Measurements from ENCODE around the gene PHF12. TPM values are rescaled to one million over a fixed set of nuclear protein-coding genes. Genes with fewer than 3 reads are reported as not detected.

Gene PHF12
- total RNA-seq, 1 experiment from 2014 or later, result 36.0 TPM

- ChIA-PET POLR2A (ENCODE audit: unreplicated experiment) (interaction anchor here (0.5 to 1.4 kb wide), 12 partner anchors 52 to 688 kb away, joined by 3 to 35 read pairs (median 5); partner anchors contain the start of genes NEK8, NUFIP2 and RPL23A), CTCF (interaction anchor here (0.6 to 1.1 kb wide), 3 partner anchors 15 to 187 kb away, joined by 3 to 15 read pairs (median 3); no protein-coding TSS in a partner anchor)
- H3K9me3 ChIP-seq (ENCODE audit: insufficient read depth, low read depth), result no peaks in the 10 kb centered on the region
- H3K36me3 ChIP-seq (ENCODE audit: low read depth), result peaks cover 27% of the 10 kb centered on the region
- peak overlapping the region; percentile 99 for H3K4me2 ChIP-seq
- H3K4me1 ChIP-seq (replicated peaks; ENCODE audit: insufficient read depth), result peaks cover 27% of the 10 kb centered on the region
- peaks cover 54% of the 10 kb centered on the region for H3K79me2 ChIP-seq (ENCODE audit: low read depth)
- TF ChIP-seq EZH2 (IDR thresholded peaks at IDR 0.05; ENCODE audit: low read depth), result no peak
- TF ChIP-seq CTCF (conservative IDR thresholded peaks at IDR 0.05), result no peak
- H3K27ac ChIP-seq, result peak overlapping the region; percentile 31
- H3K4me3 ChIP-seq, result peak overlapping the region; percentile 97
- no peak for DNase-seq
- H4K20me1 ChIP-seq (ENCODE audit: insufficient read depth), result peaks cover 29% of the 10 kb centered on the region
- no peaks in the 10 kb centered on the region for H3K27me3 ChIP-seq (ENCODE audit: insufficient read depth, low read depth)
- H3F3A ChIP-seq (ENCODE audit: insufficient read depth, low read depth), result peaks cover 39% of the 10 kb centered on the region
- 0 out of 2 replicates have a peak overlapping the region, but pooled peaks have one; percentile 7 for H2AFZ ChIP-seq
- no TSS peak for BruUV-seq (replicated peaks)
- intact Hi-C loops (cut with micrococcal nuclease; ENCODE audit: unreplicated experiment), result loop anchor here (2.0 to 5.0 kb wide), 4 partner anchors 156 to 616 kb away; partner anchors contain the start of genes ABHD15, RPL23A and TP53I13
- H3K9me2 ChIP-seq (ENCODE audit: insufficient read depth), result no peaks in the 10 kb centered on the region
Observed at GRCh38 chr17:28950752-28951427, 428 bp downstream of the PHF12 start.

- H3K27ac ChIP-seq, result peak overlapping the region; percentile 31
- H3F3A ChIP-seq (ENCODE audit: insufficient read depth, low read depth), result peaks cover 39% of the 10 kb centered on the region
- no peaks in the 10 kb centered on the region for H3K9me2 ChIP-seq (ENCODE audit: insufficient read depth)
- H3K4me1 ChIP-seq (replicated peaks; ENCODE audit: insufficient read depth), result peaks cover 27% of the 10 kb centered on the region
- peaks cover 61% of the 10 kb centered on the region for H3K79me2 ChIP-seq (ENCODE audit: low read depth)
- intact Hi-C loops (cut with micrococcal nuclease; ENCODE audit: unreplicated experiment), result loop anchor here (2.0 to 5.0 kb wide), 4 partner anchors 157 to 617 kb away; partner anchors contain the start of genes ABHD15, RPL23A and TP53I13
- no peak for TF ChIP-seq CTCF (conservative IDR thresholded peaks at IDR 0.05)
- no peak for TF ChIP-seq EZH2 (IDR thresholded peaks at IDR 0.05; ENCODE audit: low read depth)
- no peaks in the 10 kb centered on the region for H3K9me3 ChIP-seq (ENCODE audit: insufficient read depth, low read depth)
- peak overlapping the region; percentile 7; the same call in 1 of the 2 replicates for H2AFZ ChIP-seq
- ChIA-PET CTCF (interaction anchor here (1.0 kb wide), 1 partner anchor 207 kb away, joined by 3 read pairs; no protein-coding TSS in a partner anchor), POLR2A (ENCODE audit: unreplicated experiment) (interaction anchor here (0.7 kb wide), 1 partner anchor 204 kb away, joined by 3 read pairs; no protein-coding TSS in a partner anchor)
- H4K20me1 ChIP-seq (ENCODE audit: insufficient read depth), result peaks cover 36% of the 10 kb centered on the region
- peak overlapping the region; percentile 97 for H3K4me3 ChIP-seq
- peak in 1 of 2 experiments; percentile 19 for DNase-seq
- peaks cover 32% of the 10 kb centered on the region for H3K36me3 ChIP-seq (ENCODE audit: low read depth)
- BruUV-seq (replicated peaks), result TSS peak; percentile 18
- H3K4me2 ChIP-seq, result peak overlapping the region; percentile 99
- no peaks in the 10 kb centered on the region for H3K27me3 ChIP-seq (ENCODE audit: insufficient read depth, low read depth)
Observed at GRCh38 chr17:28950017-28950751, 1.1 kb downstream of the PHF12 start.
